ENCODE results near the gene PKLR.
"Not testable (repeated sequence)": the region's sequence is repeated elsewhere in the genome, so short reads cannot be mapped to it uniquely, and the experiment has no call there.

The PKLR gene

DNA sequence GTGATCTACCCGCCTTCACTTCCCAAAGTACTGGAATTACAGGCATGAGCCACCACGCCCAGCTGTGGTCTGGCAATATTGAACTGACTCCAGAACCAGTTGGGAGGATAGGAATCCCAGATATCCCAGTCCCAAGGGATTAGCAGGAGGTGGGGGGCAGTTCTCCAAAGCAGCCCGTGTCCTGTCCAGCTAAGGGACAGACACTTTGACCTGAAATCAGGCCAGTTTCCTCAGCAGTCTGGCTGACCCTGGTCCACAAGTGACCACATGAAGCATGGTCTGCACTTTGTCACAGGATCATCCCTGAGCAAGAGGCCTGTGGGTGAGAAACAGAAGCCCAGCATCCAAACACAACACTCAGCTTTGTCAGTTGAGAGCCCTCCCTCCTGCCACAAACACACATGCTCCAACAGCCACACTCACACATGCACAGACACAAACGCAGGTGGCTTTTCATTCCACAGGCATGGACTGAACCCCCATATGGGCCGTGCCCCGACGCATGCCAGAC, 4.7 kb upstream of the PKLR start:
- DNase-seq (ENCODE audit: low spot score in 2 of 2), result no peak
- Mint-ChIP-seq H3K36me3 (no peaks in the 10 kb centered on the region), H3K4me1 (peaks cover 6% of the 10 kb centered on the region), H3K27me3 (no peaks in the 10 kb centered on the region), H3K27ac (peak overlapping the region; percentile 19), H3K9me3 (no peaks in the 10 kb centered on the region), H3K4me3 (peak overlapping the region; percentile 4)
- ATAC-seq (ENCODE audit: low read depth), result no peak

DNA sequence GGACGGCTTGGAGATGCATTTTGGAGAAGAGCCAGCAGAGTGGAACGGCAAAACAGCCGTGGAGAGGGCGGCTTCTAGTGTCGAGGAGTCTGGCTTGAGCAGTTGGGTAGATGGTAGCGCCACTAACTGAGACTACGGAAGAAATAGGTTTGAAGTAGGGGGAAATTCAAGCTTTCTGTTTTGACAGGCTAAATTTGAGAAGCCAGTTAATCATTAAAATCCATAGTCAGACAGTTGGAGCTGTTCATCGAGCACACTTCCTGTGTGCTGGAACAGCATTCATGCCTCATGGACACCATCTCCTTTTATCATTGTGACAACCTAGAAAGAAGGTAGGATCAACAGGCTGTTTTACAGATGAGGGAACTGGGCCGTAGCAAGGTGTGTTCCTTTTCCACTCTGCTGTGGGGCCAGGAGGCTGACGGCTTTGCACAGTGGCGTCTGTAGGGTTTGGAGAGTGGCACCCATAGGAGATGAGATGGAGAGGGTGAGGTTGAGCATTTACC, 3.4 kb upstream of the PKLR start:
- Mint-ChIP-seq H3K36me3 (no peaks in the 10 kb centered on the region), H3K4me1 (peaks cover 3% of the 10 kb centered on the region), H3K27me3 (no peaks in the 10 kb centered on the region), H3K9me3 (no peaks in the 10 kb centered on the region), H3K4me3 (no peak overlapping the region), H3K27ac (no peak overlapping the region)
- DNase-seq (ENCODE audit: low spot score in 2 of 2) (no peak), ATAC-seq (ENCODE audit: low read depth) (no peak)

DNA sequence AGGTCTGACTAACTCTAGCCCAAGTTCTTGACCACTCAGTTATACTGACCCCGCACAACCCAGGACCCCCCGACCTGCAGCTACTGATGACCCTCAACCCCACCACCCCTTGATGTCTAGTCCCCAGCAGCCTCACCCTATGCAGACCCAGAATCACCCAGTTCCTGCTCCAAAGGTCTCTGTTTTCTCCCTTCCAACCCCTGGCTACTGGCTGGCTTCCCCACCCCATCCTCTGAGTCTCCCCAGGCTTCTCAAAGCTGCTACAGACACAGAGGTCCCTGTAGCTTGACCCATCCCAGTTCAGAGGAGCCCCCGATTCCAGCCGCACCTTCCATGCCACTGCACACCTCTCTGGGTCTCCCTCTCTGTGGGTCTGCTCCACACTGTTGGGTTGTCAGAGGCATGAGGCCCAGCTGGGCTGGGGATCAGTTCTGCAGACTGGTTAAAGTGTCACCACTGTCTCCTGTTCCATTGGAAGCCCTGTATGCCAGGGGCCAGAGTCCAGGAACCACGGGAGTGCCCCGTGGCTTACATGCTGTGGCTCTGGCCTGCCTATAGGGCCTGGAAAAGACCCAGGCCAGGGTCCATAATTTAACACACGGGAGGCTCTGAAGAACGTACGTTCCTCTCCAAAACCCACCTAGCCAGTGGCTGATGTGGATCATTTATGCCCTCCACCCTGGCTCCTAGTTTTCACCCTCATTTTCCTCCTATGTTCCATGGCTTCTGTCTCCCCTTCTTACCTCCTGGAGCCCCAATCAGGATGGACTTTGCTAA, 497 bp downstream of the PKLR start:
- H3K4me1 Mint-ChIP-seq, result peaks cover 3% of the 10 kb centered on the region
- H3K36me3 Mint-ChIP-seq, result peaks cover 2% of the 10 kb centered on the region
- H3K9me3 Mint-ChIP-seq, result no peaks in the 10 kb centered on the region
- no peak overlapping the region for H3K4me3 Mint-ChIP-seq
- ATAC-seq (ENCODE audit: low read depth) (no peak), DNase-seq (ENCODE audit: low spot score in 2 of 2) (no peak)
- peaks cover 15% of the 10 kb centered on the region for H3K27me3 Mint-ChIP-seq
- H3K27ac Mint-ChIP-seq, result no peak overlapping the region

DNA sequence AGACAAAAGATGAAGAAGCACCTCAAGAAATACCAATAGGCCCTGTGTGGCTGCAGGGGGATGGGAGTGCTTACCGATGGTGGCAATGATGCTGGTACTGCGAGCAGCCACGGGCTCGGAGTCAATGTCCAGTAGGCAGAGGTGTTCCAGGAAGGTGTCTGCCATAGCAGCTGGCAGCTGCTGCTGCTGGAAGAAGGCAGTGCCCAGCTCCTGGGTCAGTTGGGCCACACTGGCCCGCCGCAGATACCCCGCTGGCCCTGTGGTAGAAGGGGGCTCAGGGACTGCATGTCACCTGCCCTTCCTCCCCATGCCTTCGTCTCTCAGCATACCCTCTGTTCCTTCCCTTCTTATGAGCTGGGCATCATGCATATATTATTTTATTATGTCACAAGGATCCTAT, 1.2 kb downstream of the PKLR start:
- Mint-ChIP-seq H3K9me3 (no peaks in the 10 kb centered on the region), H3K4me3 (no peak overlapping the region), H3K27me3 (peaks cover 18% of the 10 kb centered on the region), H3K27ac (no peak overlapping the region), H3K4me1 (peaks cover 3% of the 10 kb centered on the region), H3K36me3 (peaks cover 2% of the 10 kb centered on the region)
- ATAC-seq (ENCODE audit: low read depth) (no peak), DNase-seq (ENCODE audit: low spot score in 2 of 2) (no peak)

DNA sequence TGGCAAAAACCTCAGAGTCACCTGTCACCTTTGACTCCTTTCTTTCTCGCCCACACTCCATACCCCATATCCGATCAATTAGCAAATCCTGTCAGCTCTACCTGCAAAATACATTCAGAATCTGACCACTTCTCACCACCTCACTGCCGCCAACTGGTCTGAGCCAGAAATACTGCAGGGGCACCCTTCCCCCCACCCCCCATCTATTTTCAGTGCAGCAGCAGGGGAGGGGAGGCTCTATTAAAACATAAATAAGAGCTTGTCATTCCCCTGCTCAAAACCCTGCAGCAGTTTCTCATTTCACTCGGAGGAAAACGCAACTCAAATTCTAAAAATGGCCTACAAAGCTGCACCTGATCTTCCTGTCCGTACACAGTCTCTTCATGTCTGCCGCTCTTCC, 3.9 kb downstream of the PKLR start:
- Mint-ChIP-seq H3K36me3 (peaks cover 2% of the 10 kb centered on the region), H3K4me1 (peaks cover 6% of the 10 kb centered on the region), H3K9me3 (no peaks in the 10 kb centered on the region), H3K27ac (no peak overlapping the region), H3K27me3 (peaks cover 24% of the 10 kb centered on the region), H3K4me3 (no peak overlapping the region)
- ATAC-seq (ENCODE audit: low read depth), result no peak
- no peak for DNase-seq (ENCODE audit: low spot score in 2 of 2)

DNA sequence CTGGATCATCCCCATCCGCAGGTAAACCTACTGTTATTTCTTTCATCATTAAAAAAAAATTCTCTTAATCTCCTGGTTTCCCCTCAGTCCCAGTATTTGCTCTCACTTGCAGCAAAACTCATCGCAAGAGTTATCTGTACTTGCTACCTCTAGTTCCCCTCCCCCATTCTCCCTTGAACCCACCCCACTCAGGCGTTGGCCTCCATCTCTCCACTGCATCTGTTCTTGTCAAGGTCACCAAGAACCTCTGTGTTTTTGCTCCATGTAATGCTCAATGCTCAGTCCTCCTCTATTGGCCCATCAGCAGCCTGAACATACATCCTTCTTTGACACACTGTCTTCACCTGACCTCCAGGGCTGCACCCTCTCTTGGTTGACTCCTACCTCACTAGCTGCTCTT, 4.6 kb downstream of the PKLR start:
- ATAC-seq (ENCODE audit: low read depth) (no peak), DNase-seq (ENCODE audit: low spot score in 2 of 2) (no peak)
- Mint-ChIP-seq H3K36me3 (peaks cover 2% of the 10 kb centered on the region), H3K27ac (no peak overlapping the region), H3K4me1 (peaks cover 6% of the 10 kb centered on the region), H3K27me3 (peaks cover 24% of the 10 kb centered on the region), H3K4me3 (no peak overlapping the region), H3K9me3 (no peaks in the 10 kb centered on the region)

DNA sequence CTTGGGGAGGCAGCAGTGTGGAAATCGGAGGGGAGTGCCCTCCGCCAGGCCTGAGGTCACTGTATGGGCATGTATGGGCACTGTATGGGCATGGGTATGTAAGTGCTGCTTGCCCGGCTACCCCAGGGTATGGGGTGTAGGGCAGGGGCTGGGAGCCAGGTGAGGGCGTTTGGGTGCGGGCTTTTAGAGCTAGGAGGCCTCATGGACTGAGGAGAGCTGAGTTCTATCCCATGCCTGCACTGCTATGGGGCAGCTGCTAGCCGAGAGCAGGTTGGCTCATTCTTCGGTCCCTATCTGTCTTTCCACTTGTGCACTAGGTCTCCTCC, 5.3 kb downstream of the PKLR start:
- Mint-ChIP-seq H3K27ac (no peak overlapping the region), H3K4me1 (peaks cover 6% of the 10 kb centered on the region), H3K9me3 (no peaks in the 10 kb centered on the region), H3K4me3 (no peak overlapping the region), H3K27me3 (peaks cover 24% of the 10 kb centered on the region), H3K36me3 (peaks cover 2% of the 10 kb centered on the region)
- DNase-seq (ENCODE audit: low spot score in 2 of 2), result no peak
- ATAC-seq (ENCODE audit: low read depth), result no peak

DNA sequence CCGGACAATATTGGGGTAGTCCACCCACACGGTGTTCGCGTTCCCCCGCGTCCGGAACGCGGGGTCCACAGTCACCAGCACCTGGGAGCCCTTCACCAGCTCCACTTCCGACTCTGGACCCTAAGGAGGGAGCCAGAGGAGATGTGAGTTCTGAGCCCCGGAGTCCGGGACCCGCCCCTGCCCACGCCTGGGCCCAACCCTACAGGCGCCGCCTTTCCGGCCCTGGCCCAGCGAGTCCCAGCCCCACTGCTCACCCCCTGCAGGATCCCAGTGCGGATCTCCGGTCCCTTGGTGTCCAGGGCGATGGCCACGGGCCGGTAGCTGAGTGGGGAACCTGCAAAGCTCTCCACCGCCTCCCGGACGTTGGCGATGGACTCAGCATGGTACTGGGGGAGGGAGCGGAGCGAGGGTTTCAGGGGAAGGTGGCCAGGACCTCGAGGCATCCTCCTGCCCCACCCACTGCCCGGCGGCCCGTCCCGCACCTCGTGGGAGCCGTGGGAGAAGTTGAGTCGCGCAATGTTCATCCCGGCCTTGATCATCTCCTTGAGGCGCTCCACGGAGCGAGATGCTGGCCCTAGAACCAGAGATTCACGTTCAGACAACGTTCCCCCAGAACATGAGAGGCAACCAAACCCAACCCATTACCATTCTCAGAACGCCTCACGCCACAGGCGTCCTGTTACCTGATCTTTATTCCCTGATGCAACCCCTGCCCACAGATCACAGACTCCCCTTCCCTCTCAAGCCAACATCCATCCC, 5.9 kb downstream of the PKLR start:
- Mint-ChIP-seq H3K36me3 (peaks cover 2% of the 10 kb centered on the region), H3K9me3 (no peaks in the 10 kb centered on the region), H3K4me3 (no peak overlapping the region), H3K4me1 (peaks cover 6% of the 10 kb centered on the region), H3K27me3 (peaks cover 26% of the 10 kb centered on the region), H3K27ac (no peak overlapping the region)
- DNase-seq (ENCODE audit: low spot score in 2 of 2), result no peak
- ATAC-seq (ENCODE audit: low read depth), result no peak

DNA sequence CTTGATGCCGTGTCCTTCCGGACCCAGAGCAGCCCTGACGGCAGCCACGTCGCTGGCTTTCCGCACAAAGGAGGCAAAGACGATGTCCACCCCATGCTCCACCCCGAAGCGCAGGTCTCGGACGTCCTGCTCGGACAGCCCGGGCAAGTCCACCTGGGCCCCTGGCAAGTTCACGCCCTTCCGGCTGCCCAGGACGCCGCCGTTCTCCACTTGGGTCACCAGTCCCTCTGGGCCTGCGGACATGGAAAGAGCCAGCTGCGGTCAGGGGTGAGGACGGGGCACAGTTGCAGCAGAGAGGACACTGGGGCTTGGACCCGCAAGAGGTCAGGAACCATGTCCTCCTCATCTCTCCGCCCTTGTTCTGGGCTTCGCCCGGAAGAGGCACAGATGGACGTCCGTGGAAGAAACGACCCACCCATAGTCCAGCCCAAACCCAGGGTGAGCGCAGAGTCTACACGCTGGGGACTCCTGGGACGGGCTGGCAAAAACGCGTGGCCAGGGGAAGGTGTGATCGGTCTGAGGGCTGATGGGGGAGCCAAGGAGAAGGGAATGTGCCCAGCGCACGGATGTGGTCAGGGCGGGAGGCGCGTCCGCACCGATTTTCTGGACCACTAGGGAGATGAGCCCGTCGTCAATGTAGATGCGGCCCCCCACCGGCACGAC, 6.6 kb downstream of the PKLR start:
- Mint-ChIP-seq H3K36me3 (peaks cover 2% of the 10 kb centered on the region), H3K27ac (no peak overlapping the region), H3K4me1 (peaks cover 6% of the 10 kb centered on the region), H3K9me3 (no peaks in the 10 kb centered on the region), H3K27me3 (peaks cover 28% of the 10 kb centered on the region), H3K4me3 (no peak overlapping the region)
- ATAC-seq (ENCODE audit: low read depth) (no peak), DNase-seq (ENCODE audit: low spot score in 2 of 2) (no peak)

DNA sequence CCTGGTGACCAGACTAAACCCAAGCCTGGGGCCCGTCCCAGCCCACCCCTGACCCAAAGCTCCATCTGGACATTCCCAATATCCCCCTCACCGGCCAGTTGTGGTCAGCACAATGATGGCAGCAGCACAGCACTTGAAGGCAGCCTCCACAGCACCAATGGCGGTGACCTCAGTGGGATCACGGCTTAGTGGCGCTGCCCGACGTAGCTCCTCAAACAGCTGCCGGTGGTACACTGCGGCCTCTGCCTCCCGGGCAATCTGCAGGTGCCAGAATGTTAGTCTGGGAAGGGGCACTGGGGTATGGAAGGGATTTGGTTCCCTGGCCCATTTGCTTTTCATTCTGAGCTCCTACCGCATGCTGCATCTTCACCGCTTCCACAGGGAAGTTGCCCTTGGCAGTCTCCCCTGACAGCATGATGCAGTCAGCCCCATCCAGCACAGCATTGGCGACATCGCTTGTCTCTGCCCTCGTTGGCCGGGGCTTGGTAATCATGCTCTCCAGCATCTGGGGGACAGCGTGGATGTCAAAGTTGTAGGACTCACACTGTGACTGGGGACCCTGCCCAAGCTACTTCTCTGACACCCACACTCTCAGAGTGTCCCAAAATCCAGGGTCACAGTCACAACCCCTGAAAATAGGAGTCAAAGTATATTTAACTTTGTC, 8.0 kb downstream of the PKLR start:
- H3K4me1 Mint-ChIP-seq, result peaks cover 6% of the 10 kb centered on the region
- peaks cover 26% of the 10 kb centered on the region for H3K27me3 Mint-ChIP-seq
- no peak overlapping the region for H3K4me3 Mint-ChIP-seq
- ATAC-seq (ENCODE audit: low read depth) (no peak), DNase-seq (ENCODE audit: low spot score in 2 of 2) (no peak)
- H3K27ac Mint-ChIP-seq, result no peak overlapping the region
- peaks cover 2% of the 10 kb centered on the region for H3K36me3 Mint-ChIP-seq
- no peaks in the 10 kb centered on the region for H3K9me3 Mint-ChIP-seq

DNA sequence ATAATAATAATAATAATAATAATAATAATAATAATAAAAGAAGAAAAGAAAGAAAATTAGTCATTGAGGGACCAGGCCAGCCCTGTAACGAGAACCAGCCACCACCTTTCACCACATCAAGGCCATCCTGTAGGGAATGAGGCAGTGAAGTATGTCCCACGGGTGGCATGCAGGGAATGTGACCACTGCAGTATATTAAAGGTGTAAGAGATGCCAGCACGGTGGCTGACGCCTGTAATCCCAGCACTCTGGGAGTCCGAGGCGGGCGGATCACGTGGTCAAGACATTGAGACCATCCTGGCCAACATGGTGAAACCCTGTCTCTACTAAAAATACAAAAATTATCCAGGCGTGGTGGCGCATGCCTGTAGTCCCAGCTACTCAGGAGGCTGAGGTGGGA, 10.2 kb downstream of the PKLR start:
- not testable (repeated sequence) for H3K4me1 Mint-ChIP-seq; ATAC-seq (ENCODE audit: low read depth); H3K36me3 Mint-ChIP-seq; DNase-seq (ENCODE audit: low spot score in 2 of 2); H3K9me3 Mint-ChIP-seq; H3K4me3 Mint-ChIP-seq; H3K27ac Mint-ChIP-seq
- peaks cover 14% of the 10 kb centered on the region for H3K27me3 Mint-ChIP-seq

DNA sequence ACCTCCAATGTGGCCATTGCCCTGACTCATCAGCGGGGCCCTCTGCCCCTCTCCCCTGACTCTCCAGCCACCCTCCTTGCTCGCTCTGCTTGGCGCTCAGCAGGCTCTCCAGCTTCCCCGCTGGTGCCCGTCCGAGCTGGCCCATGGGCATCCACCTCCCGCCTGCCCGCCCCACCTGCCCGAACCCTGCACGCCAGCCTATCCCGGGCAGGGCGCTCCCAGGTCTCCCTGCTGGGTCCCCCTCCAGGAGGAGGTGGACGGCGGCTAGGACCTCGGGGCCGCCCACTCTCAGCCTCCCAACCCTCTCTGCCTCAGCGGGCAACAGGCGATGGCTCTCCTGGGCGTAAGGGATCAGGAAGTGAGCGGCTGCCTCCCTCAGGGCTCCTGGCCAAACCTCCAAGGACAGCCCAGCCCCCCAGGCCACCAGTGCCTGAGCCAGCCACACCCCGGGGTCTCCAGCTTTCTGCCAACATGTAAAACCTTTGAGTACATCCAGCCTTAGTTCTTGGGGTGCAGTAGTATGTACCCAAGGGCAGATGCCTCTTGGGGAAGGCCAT, 13.2 kb downstream of the PKLR start:
- Mint-ChIP-seq H3K27me3 (peaks cover 4% of the 10 kb centered on the region), H3K27ac (no peak overlapping the region), H3K9me3 (no peaks in the 10 kb centered on the region), H3K4me3 (no peak overlapping the region), H3K36me3 (peaks cover 4% of the 10 kb centered on the region), H3K4me1 (no peaks in the 10 kb centered on the region)
- DNase-seq (ENCODE audit: low spot score in 2 of 2) (no peak), ATAC-seq (ENCODE audit: low read depth) (no peak)

DNA sequence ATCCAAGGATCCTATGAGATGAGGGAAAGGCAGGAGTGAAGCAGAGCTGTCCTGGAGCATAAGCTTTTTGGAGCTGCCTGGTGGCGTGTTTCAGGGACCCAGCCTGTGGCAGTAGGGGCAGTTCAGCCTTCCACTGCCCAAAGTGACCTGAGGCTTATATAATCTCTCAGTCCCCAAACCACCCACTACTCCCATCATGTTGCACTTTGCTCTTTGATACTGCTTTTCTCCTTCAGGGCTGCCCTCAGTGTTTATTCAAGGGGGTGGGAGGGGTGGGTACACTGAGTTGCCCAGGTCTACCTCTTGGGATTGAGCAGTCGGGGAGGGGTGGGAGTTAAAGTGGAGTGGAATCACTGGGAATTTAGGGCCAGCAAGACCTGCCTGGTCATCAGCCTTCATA, 14.7 kb downstream of the PKLR start:
- Mint-ChIP-seq H3K36me3 (peaks cover 4% of the 10 kb centered on the region), H3K27ac (no peak overlapping the region), H3K4me3 (no peak overlapping the region), H3K9me3 (no peaks in the 10 kb centered on the region), H3K4me1 (no peaks in the 10 kb centered on the region), H3K27me3 (peaks cover 4% of the 10 kb centered on the region)
- ATAC-seq (ENCODE audit: low read depth), result no peak
- no peak for DNase-seq (ENCODE audit: low spot score in 2 of 2)

Data from memory B cell (primary cell).